NB4 (cell line): Measurements from ENCODE around the gene TMEM145.

Source experiments
- DNase-seq: peaks from one replicate; pipeline ENCODE4 v3.0.0; 2010; ENCODE audit warnings: low read depth
- H3K4me3 ChIP-seq: one replicate; pipeline ENCODE4 v1.5.1; 2011; ENCODE audit warnings: mild to moderate bottlenecking, low read depth, low read length, moderate library complexity
- MYC ChIP-seq: IDR thresholded peaks from 2 replicates; pipeline ENCODE4 v1.6.1; 2011; ENCODE audit warnings: low read depth, low read length
- POLR2A ChIP-seq: IDR thresholded peaks from 2 replicates; pipeline ENCODE4 v1.6.1; 2011; ENCODE audit warnings: mild to moderate bottlenecking; ENCODE audit not compliant: insufficient read length; ENCODE audit errors: extremely low read depth
- TF ChIP-seq, protein P1 (sequence below): IDR thresholded peaks from one replicate; pipeline ENCODE4 v1.5.1; 2012; ENCODE audit warnings: low read depth, low read length
- TF ChIP-seq, protein P2 (sequence below): IDR thresholded peaks from 2 replicates; pipeline ENCODE4 v1.6.1; 2011; ENCODE audit warnings: low read depth, low read length

TMEM145 gene

DNA sequence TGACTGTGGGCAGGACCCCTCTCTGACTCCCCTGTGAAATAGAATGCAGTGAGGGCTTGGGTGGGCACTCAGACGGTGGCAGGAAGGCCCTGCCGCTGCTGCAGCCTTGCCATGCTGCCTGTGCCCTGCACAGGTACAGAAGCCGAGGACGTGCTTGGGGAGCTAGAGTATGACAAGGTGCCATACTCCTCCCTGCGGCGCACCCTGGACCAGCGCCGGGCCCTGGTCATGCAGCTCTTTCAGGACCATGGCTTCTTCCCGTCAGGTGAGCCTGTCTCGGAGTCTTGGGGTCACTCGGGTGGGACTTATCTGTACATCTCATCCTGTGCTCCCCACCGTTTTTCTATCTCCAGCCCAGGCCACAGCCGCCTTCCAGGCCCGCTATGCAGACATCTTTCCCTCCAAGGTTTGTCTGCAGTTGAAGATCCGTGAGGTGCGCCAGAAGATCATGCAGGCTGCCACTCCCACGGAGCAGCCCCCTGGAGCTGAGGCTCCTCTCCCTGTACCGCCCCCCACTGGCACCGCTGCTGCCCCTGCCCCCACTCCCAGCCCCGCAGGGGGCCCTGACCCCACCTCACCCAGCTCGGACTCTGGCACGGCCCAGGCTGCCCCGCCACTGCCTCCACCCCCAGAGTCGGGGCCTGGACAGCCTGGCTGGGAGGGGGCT is 18.5 kb upstream of the TMEM145 start:
- TF ChIP-seq POLR2A: no peak
- no peak for TF ChIP-seq MYC
- TF ChIP-seq, protein P1, sequence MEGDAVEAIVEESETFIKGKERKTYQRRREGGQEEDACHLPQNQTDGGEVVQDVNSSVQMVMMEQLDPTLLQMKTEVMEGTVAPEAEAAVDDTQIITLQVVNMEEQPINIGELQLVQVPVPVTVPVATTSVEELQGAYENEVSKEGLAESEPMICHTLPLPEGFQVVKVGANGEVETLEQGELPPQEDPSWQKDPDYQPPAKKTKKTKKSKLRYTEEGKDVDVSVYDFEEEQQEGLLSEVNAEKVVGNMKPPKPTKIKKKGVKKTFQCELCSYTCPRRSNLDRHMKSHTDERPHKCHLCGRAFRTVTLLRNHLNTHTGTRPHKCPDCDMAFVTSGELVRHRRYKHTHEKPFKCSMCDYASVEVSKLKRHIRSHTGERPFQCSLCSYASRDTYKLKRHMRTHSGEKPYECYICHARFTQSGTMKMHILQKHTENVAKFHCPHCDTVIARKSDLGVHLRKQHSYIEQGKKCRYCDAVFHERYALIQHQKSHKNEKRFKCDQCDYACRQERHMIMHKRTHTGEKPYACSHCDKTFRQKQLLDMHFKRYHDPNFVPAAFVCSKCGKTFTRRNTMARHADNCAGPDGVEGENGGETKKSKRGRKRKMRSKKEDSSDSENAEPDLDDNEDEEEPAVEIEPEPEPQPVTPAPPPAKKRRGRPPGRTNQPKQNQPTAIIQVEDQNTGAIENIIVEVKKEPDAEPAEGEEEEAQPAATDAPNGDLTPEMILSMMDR: no peak
- TF ChIP-seq, protein P2, sequence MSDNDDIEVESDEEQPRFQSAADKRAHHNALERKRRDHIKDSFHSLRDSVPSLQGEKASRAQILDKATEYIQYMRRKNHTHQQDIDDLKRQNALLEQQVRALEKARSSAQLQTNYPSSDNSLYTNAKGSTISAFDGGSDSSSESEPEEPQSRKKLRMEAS: no peak
- H3K4me3 ChIP-seq: no peak overlapping the region
- no peak for DNase-seq

DNA sequence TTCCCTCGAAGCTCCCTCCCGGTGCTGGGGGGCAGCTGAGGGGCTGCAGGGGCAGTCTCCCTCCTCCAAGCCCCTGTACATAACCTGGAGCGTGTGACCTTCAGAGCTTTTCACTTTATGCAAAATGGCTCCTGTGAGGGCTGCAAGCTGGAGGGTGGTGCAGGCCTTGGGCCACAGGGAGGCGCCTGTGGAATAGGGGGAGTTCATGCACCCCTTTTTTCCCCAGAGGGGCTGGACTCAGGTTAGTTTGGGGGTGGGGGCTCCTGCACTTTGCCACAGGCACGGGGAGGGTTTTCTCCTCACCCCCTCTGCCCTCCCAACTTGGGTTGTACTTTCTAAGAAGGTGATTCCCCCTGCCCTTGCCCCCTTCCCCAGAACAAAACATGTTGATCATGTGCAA is 17.8 kb upstream of the TMEM145 start:
- TF ChIP-seq, protein P2: no peak
- TF ChIP-seq MYC (no peak), POLR2A (no peak)
- TF ChIP-seq, protein P1: no peak
- no peak for DNase-seq
- H3K4me3 ChIP-seq: no peak overlapping the region

DNA sequence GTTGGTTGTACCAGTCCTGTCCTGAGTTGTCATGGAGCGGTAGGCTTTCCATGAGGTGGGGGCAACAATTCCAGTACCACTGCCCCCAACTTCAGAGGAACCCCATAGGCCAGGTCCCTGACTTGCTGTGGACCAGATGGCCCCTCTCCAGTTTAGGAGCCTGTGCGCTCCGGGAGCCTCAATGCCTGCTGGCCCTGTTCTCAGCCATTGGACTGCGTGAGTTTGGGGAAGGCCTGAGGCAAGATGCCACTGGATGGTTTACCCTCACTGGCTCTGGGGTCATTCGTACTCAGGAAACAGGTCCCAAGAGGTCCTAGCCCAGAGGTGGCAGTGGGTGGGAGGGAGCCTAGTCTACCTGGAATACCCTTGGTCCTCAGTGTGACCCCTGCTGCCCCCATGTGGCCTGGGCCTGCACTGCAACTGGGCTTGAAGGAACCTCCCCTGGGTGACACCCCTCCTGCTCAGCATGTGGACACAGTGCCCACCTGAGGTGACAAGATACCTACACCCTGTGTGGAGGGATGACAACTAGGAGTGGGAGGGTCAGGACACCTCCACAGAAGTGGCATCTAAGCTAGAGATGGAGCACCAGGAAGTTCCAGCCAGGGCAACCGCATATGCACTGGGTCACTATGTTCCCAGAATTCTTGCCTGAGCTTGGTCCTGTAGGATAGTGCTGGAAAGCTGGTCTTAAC is 17.1 kb upstream of the TMEM145 start:
- peak; percentile 58 for DNase-seq
- no peak for TF ChIP-seq POLR2A
- TF ChIP-seq, protein P2: peak; percentile 24; the same call in 1 of the 2 replicates
- TF ChIP-seq, protein P1: peak; percentile 85
- TF ChIP-seq MYC: no peak

DNA sequence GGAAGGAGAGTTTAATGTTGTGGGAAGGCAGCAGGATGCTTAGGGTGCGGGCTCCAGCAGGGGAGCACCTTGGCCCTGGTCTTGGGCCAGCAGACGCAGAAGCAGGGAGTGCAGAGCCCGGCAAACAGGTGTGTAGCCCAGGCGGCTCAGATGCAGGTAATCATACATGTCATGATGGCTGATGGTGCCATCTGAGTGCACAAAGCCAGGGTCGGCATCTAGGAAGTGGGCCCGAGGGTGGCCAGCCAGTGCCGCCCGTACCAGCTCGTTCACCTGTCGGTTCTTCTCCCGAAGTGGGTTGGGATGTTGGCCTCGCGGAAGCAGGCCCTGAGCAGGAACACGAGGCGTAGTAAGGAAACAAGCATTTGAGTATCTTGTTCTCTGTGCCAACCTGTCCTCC is 16.1 kb upstream of the TMEM145 start:
- H3K4me3 ChIP-seq: no peak overlapping the region
- no peak for DNase-seq
- TF ChIP-seq, protein P1: no peak
- TF ChIP-seq, protein P2: no peak
- TF ChIP-seq MYC: no peak
- no peak for TF ChIP-seq POLR2A

More for the DNA sequence above, 17.1 kb upstream of the TMEM145 start:
- H3K4me3 ChIP-seq: no peak overlapping the region

DNA sequence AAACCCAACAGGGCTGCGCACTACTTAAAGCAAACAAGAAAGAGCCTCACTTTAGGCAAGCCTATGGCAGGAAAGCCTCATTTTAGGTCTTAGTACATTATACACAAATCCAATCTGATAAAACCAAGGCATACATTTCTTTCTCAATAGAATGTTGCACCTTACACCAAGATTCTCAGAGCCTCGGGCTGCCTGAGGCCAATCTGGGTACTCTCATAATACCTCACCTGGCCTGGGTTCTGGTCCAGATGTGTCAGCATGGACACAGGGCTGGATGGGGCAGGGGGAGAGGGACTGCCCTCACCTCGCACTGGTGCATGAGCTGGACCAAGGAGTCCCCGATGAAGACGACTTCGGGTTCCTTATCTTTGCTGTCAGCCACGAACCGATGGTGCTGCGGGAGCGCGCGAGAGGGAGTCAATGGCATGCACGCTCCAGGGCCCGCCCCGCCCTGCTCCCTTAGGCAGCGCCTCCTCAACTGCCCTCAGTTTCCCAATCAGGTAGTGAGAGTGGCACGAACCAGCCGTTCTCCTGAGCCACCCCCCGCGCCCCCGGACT is 11.4 kb upstream of the TMEM145 start, which contains the start of gene PRR19:
PRR19 (plus strand) TSS at position 487 of the 558 bp plus-strand sequence. CDS start 7,453 bp downstream, outside the sequence.
- DNase-seq: peak; percentile 37
- TF ChIP-seq POLR2A (no peak), MYC (no peak)
- TF ChIP-seq, protein P1: no peak
- TF ChIP-seq, protein P2: no peak
- peak within 1 kb of the TSS; percentile 59 for H3K4me3 ChIP-seq
